Stimulated activated CD4-positive, alpha-beta T cell treated with anti-CD3 and anti-CD28 coated beads, Interleukin-2, amount 100 ng/mL, for 48 hours (primary cell): ENCODE results near the gene MDN1.
"Not testable (repeated sequence)": the region's sequence is repeated elsewhere in the genome, so short reads cannot be mapped to it uniquely, and the experiment has no call there.

Experiments
- DNase-seq, 2 donors: peaks; one replicate each; pipeline ENCODE4 v3.0.0-alpha.2; 2020

Gene MDN1

GRCh38 chr6:89818977-89819335 is 638 bp downstream of the MDN1 start:
- DNase-seq: no peak

- no peak for DNase-seq
Observed at GRCh38 chr6:89817481-89817880, 2.1 kb downstream of the MDN1 start.

GRCh38 chr6:89813422-89813821 is 6.2 kb downstream of the MDN1 start:
- not testable (repeated sequence) for DNase-seq

- DNase-seq: no peak
Observed at GRCh38 chr6:89807581-89807980, 12.0 kb downstream of the MDN1 start.

GRCh38 chr6:89805814-89806371 is 13.7 kb downstream of the MDN1 start:
- no peak for DNase-seq

- DNase-seq: no peak
Observed at GRCh38 chr6:89803271-89803670, 16.3 kb downstream of the MDN1 start.

- no peak for DNase-seq
Observed at GRCh38 chr6:89799756-89800155, 19.8 kb downstream of the MDN1 start.

- DNase-seq: no peak
Observed at GRCh38 chr6:89799096-89799495, 20.5 kb downstream of the MDN1 start.

- DNase-seq: no peak
Observed at GRCh38 chr6:89797317-89797716, 22.3 kb downstream of the MDN1 start.

GRCh38 chr6:89794324-89794723 is 25.3 kb downstream of the MDN1 start:
- DNase-seq: no peak

GRCh38 chr6:89793586-89793985 is 26.0 kb downstream of the MDN1 start:
- no peak for DNase-seq

- DNase-seq: no peak
Observed at GRCh38 chr6:89792881-89793280, 26.7 kb downstream of the MDN1 start.

- no peak for DNase-seq
Observed at GRCh38 chr6:89790403-89790802, 29.2 kb downstream of the MDN1 start.

GRCh38 chr6:89789980-89790379 is 29.6 kb downstream of the MDN1 start:
- no peak for DNase-seq

GRCh38 chr6:89787660-89788328 is 31.8 kb downstream of the MDN1 start:
- DNase-seq: no peak

GRCh38 chr6:89786970-89787369 is 32.6 kb downstream of the MDN1 start:
- DNase-seq: no peak

- DNase-seq: no peak
Observed at GRCh38 chr6:89784838-89785237, 34.8 kb downstream of the MDN1 start.

- DNase-seq: not testable (repeated sequence)
Observed at GRCh38 chr6:89783293-89783692, 36.3 kb downstream of the MDN1 start.

- no peak for DNase-seq
Observed at GRCh38 chr6:89782222-89782621, 37.4 kb downstream of the MDN1 start.

- DNase-seq: no peak
Observed at GRCh38 chr6:89781070-89782034, 38.2 kb downstream of the MDN1 start.

GRCh38 chr6:89777455-89777854 is 42.1 kb downstream of the MDN1 start:
- no peak for DNase-seq

- DNase-seq: no peak
Observed at GRCh38 chr6:89776583-89777233, 42.9 kb downstream of the MDN1 start.

- DNase-seq: no peak
Observed at GRCh38 chr6:89775150-89775549, 44.4 kb downstream of the MDN1 start.
